Nephron (organoid): ENCODE measurements around the gene CSF3.

Source experiments
- H3K27ac Mint-ChIP-seq, 3 experiments: 2 replicates each; pipeline ENCODE4 v1.8.0; 2020; ENCODE audit warnings: mixed read lengths in 3 of 3, mild to moderate bottlenecking in 2 of 3, moderate library complexity in 1 of 3
- H3K27me3 Mint-ChIP-seq: 2 replicates; pipeline ENCODE4 v1.8.0; 2021; ENCODE audit warnings: low read depth, mild to moderate bottlenecking, moderate library complexity, mixed read lengths
- H3K36me3 Mint-ChIP-seq: 2 replicates; pipeline ENCODE4 v1.8.0; 2020; ENCODE audit warnings: low read depth, mixed read lengths
- H3K4me1 Mint-ChIP-seq: 2 replicates; pipeline ENCODE4 v1.8.0; 2020; ENCODE audit warnings: mixed read lengths
- H3K4me3 Mint-ChIP-seq, 3 experiments: 2 replicates each; pipeline ENCODE4 v1.8.0; 2020; ENCODE audit warnings: mild to moderate bottlenecking in 3 of 3, mixed read lengths in 3 of 3, moderate library complexity in 2 of 3
- H3K9me3 Mint-ChIP-seq: 2 replicates; pipeline ENCODE4 v1.8.0; 2020; ENCODE audit warnings: mixed read lengths
- TF ChIP-seq, protein P1 (sequence below), 3 experiments: fragments of 200-600 bp; sonication (generic); IDR thresholded peaks; one replicate each; pipeline ENCODE4 v1.5.0; 2021; ENCODE audit warnings: antibody characterized with exemption in 3 of 3; ENCODE audit not compliant: unreplicated experiment in 3 of 3

Gene CSF3

GRCh38 chr17:39971076-39971603, 44.1 kb upstream of the CSF3 start:
- Mint-ChIP-seq H3K27me3 (peaks cover 49% of the 10 kb centered on the region), H3K4me3 (no peak overlapping the region), H3K4me1 (peaks cover 17% of the 10 kb centered on the region), H3K9me3 (no peaks in the 10 kb centered on the region), H3K36me3 (no peaks in the 10 kb centered on the region), H3K27ac (peak overlapping the region; percentile 76 to 88 (median 85))
- TF ChIP-seq, protein P1, sequence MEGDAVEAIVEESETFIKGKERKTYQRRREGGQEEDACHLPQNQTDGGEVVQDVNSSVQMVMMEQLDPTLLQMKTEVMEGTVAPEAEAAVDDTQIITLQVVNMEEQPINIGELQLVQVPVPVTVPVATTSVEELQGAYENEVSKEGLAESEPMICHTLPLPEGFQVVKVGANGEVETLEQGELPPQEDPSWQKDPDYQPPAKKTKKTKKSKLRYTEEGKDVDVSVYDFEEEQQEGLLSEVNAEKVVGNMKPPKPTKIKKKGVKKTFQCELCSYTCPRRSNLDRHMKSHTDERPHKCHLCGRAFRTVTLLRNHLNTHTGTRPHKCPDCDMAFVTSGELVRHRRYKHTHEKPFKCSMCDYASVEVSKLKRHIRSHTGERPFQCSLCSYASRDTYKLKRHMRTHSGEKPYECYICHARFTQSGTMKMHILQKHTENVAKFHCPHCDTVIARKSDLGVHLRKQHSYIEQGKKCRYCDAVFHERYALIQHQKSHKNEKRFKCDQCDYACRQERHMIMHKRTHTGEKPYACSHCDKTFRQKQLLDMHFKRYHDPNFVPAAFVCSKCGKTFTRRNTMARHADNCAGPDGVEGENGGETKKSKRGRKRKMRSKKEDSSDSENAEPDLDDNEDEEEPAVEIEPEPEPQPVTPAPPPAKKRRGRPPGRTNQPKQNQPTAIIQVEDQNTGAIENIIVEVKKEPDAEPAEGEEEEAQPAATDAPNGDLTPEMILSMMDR (IDR thresholded peaks at IDR 0.05; ENCODE audit: unreplicated experiment in 3 of 3) = no peak

DNA sequence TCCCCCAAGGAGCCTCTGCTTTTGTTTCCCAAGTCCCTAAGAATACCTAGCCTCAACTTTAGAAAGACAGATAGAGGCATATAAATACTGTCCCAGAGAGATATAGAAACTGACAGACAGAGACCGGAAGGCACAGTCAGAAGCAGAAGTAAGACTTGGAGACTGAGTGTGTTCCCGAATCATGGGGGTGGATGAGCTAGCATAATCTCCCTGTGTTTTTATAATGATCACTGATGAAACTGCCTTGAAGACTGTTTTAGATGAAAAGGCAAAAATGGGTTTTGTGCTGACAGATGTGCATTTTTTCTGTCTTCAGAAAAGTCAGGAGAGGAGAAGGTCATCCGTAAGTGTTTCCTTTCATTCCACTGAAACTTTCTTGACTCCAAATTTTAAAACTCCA, 43.0 kb upstream of the CSF3 start:
- Mint-ChIP-seq H3K4me1 (peaks cover 17% of the 10 kb centered on the region), H3K36me3 (no peaks in the 10 kb centered on the region), H3K27me3 (peaks cover 47% of the 10 kb centered on the region), H3K27ac (peak overlapping the region; percentile 76 to 88 (median 78)), H3K4me3 (peak overlapping the region; percentile 7 to 29 (median 9)), H3K9me3 (no peaks in the 10 kb centered on the region)
- TF ChIP-seq, protein P1 (IDR thresholded peaks at IDR 0.05; ENCODE audit: unreplicated experiment in 3 of 3) = no peak

- no peak overlapping the region for H3K27ac Mint-ChIP-seq
- TF ChIP-seq, protein P1 (IDR thresholded peaks at IDR 0.05; ENCODE audit: unreplicated experiment in 3 of 3) = no peak
- no peaks in the 10 kb centered on the region for H3K36me3 Mint-ChIP-seq
- no peaks in the 10 kb centered on the region for H3K9me3 Mint-ChIP-seq
- peaks cover 22% of the 10 kb centered on the region for H3K4me1 Mint-ChIP-seq
- no peak overlapping the region for H3K4me3 Mint-ChIP-seq
- peaks cover 44% of the 10 kb centered on the region for H3K27me3 Mint-ChIP-seq
These were observed 41.7 kb upstream of the CSF3 start for GRCh38 chr17:39973496-39973895.

GRCh38 chr17:39974433-39974832, 40.8 kb upstream of the CSF3 start:
- Mint-ChIP-seq H3K27me3 (peaks cover 35% of the 10 kb centered on the region), H3K9me3 (no peaks in the 10 kb centered on the region), H3K36me3 (no peaks in the 10 kb centered on the region), H3K27ac (no peak overlapping the region), H3K4me1 (peaks cover 27% of the 10 kb centered on the region), H3K4me3 (no peak overlapping the region)
- TF ChIP-seq, protein P1 (IDR thresholded peaks at IDR 0.05; ENCODE audit: unreplicated experiment in 3 of 3) = no peak

- peaks cover 37% of the 10 kb centered on the region for H3K4me1 Mint-ChIP-seq
- H3K27ac Mint-ChIP-seq = peak overlapping the region in 1 of 3 experiments; percentile 46
- H3K36me3 Mint-ChIP-seq = no peaks in the 10 kb centered on the region
- H3K27me3 Mint-ChIP-seq = peaks cover 23% of the 10 kb centered on the region
- H3K4me3 Mint-ChIP-seq = no peak overlapping the region
- no peaks in the 10 kb centered on the region for H3K9me3 Mint-ChIP-seq
- TF ChIP-seq, protein P1 (IDR thresholded peaks at IDR 0.05; ENCODE audit: unreplicated experiment in 3 of 3) = no peak
These were observed 39.4 kb upstream of the CSF3 start for GRCh38 chr17:39975801-39976200.

GRCh38 chr17:39979016-39979670, 36.1 kb upstream of the CSF3 start:
- Mint-ChIP-seq H3K27ac (peak overlapping the region; percentile 89 to 95 (median 89)), H3K36me3 (peaks cover 1% of the 10 kb centered on the region), H3K4me3 (peak overlapping the region; percentile 46 to 89 (median 88)), H3K27me3 (peaks cover 7% of the 10 kb centered on the region), H3K4me1 (peaks cover 40% of the 10 kb centered on the region), H3K9me3 (no peaks in the 10 kb centered on the region)
- TF ChIP-seq, protein P1 (IDR thresholded peaks at IDR 0.05; ENCODE audit: unreplicated experiment in 3 of 3) = no peak
